HepG2 (cell line): ENCODE data around the gene ZGRF1. TPM values are rescaled to one million over a fixed set of nuclear protein-coding genes. Genes with fewer than 3 reads are reported as not detected.

Experiments used
- ATAC-seq: fragments of 200-7000 bp; cut with Tn5 transposase; 3 replicates; pipeline ENCODE4 v1.9.1; 2020; ENCODE audit warnings: mild to moderate bottlenecking, moderate library complexity
- BruUV-seq: library from RNA; stranded (reverse); fragments of 400-500 nt; replicated peaks from 2 replicates; lab custom pipeline; 2021; lab: Mats Ljungman, UMichigan
- CTCF ChIA-PET: fragments of 300-600 bp; formaldehyde crosslinking; extraction: SDS; loops from one replicate; lab custom pipeline; 2021; ENCODE audit warnings: low total read pairs, inconsistent platforms, low intra/inter-chr PET ratio; lab: Yijun Ruan, JAX
- POLR2A ChIA-PET: fragments of 350-600 bp; sonication (Branson Sonifier 250); formaldehyde crosslinking; loops from one replicate; lab custom pipeline; 2020; ENCODE audit warnings: antibody characterized with exemption, inconsistent platforms; lab: Yijun Ruan, JAX
- DNase-seq: peaks from one replicate; pipeline ENCODE4 v3.0.0-alpha.2; 2015; ENCODE audit warnings: low spot score
- FAIRE-seq: peaks from 3 replicates; lab custom pipeline; 2011; peaks lifted over from hg19 to GRCh38; lab: Jason Lieb, UNC
- H2AFZ ChIP-seq: one replicate; pipeline ENCODE4 v1.6.1; 2011; ENCODE audit warnings: low read length, inconsistent platforms
- H3K27ac ChIP-seq: fragments of 300-600 bp; 3 replicates; pipeline ENCODE4 v1.8.0; 2011; ENCODE audit warnings: mixed run types, mild to moderate bottlenecking, mixed read lengths, low read length, inconsistent platforms; ENCODE audit not compliant: insufficient read depth; ENCODE audit errors: extremely low read length
- H3K27me3 ChIP-seq, 2 experiments: fragments of 200-600 bp in 1 of 2; 2 replicates in 1 of 2; 3 replicates in 1 of 2; pipeline versions ENCODE4 v1.6.0 to v1.8.0; 2011; ENCODE audit warnings: low read length in 2 of 2, mild to moderate bottlenecking in 2 of 2, moderate library complexity in 2 of 2, inconsistent platforms in 1 of 2; ENCODE audit not compliant: insufficient read depth in 2 of 2, control insufficient read depth in 1 of 2
- H3K36me3 ChIP-seq, 2 experiments: fragments of 200-600 bp in 1 of 2; replicated peaks in 1 of 2; 2 replicates in 1 of 2; 3 replicates in 1 of 2; pipeline versions ENCODE4 v1.5.1 to v1.8.0; 2011; ENCODE audit warnings: low read length in 2 of 2, inconsistent platforms in 1 of 2; ENCODE audit not compliant: insufficient read depth in 2 of 2, control insufficient read depth in 1 of 2
- H3K4me1 ChIP-seq: 2 replicates; pipeline ENCODE4 v1.5.1; 2012; ENCODE audit warnings: low read length, inconsistent platforms; ENCODE audit not compliant: insufficient read depth
- H3K4me2 ChIP-seq: 2 replicates; pipeline ENCODE4 v1.6.0; 2011; ENCODE audit warnings: low read depth, low read length, inconsistent platforms
- H3K4me3 ChIP-seq, 3 experiments: fragments of 200-600 bp in 1 of 3; sonication (generic), shearing (Covaris generic) in 1 of 3; replicated peaks in 1 of 3; 2 replicates each; pipeline ENCODE4 v1.5.1; 2011 to 2016; ENCODE audit warnings: low read length in 3 of 3, inconsistent platforms in 2 of 3, low read depth in 2 of 3, mild to moderate bottlenecking in 2 of 3, control low read depth in 1 of 3, mixed read lengths in 1 of 3; ENCODE audit not compliant: insufficient read depth in 1 of 3
- H3K79me2 ChIP-seq: one replicate; pipeline ENCODE4 v1.6.1; 2011; ENCODE audit warnings: low read length, inconsistent platforms; ENCODE audit not compliant: insufficient read depth
- H3K9ac ChIP-seq: 2 replicates; pipeline ENCODE4 v1.6.0; 2011; ENCODE audit warnings: mild to moderate bottlenecking, low read depth, low read length, inconsistent platforms; ENCODE audit not compliant: insufficient read depth
- H3K9me3 ChIP-seq: 2 replicates; pipeline ENCODE4 v1.5.1; 2012; ENCODE audit warnings: mild to moderate bottlenecking, low read length
- H4K20me1 ChIP-seq: 2 replicates; pipeline ENCODE4 v1.6.0; 2011; ENCODE audit warnings: inconsistent platforms, mild to moderate bottlenecking, low read length, moderate library complexity; ENCODE audit not compliant: insufficient read depth
- ARHGAP35 ChIP-seq: sonication (generic); formaldehyde crosslinking; IDR thresholded peaks from 2 replicates; pipeline ENCODE4 v1.9.0; 2022; ENCODE audit warnings: mild to moderate bottlenecking, inconsistent platforms, moderate library complexity, missing genetic modification reagents, borderline replicate concordance
- ASH2L ChIP-seq: fragments of 300-600, 200-600 bp; sonication (generic); IDR thresholded peaks from 2 replicates; pipeline ENCODE4 v1.7.0; 2017; ENCODE audit warnings: low read depth, mild to moderate bottlenecking, moderate library complexity, mixed read lengths, low read length; ENCODE audit not compliant: insufficient read length
- BCLAF1 ChIP-seq: fragments of 450-650 bp; IDR thresholded peaks from 2 replicates; pipeline ENCODE4 v1.6.1; 2017; ENCODE audit warnings: mild to moderate bottlenecking
- ETS1 ChIP-seq: sonication (generic); formaldehyde crosslinking; IDR thresholded peaks from 2 replicates; pipeline ENCODE4 v1.4.0; 2020; ENCODE audit warnings: missing genetic modification reagents
- FOSL2 ChIP-seq: sonication (generic); formaldehyde crosslinking; IDR thresholded peaks from 2 replicates; pipeline ENCODE4 v1.4.0; 2020; ENCODE audit warnings: missing genetic modification reagents
- GFI1 ChIP-seq: sonication (generic); formaldehyde crosslinking; IDR thresholded peaks from 2 replicates; pipeline ENCODE4 v1.5.0; 2020; ENCODE audit warnings: missing genetic modification reagents, mild to moderate bottlenecking, borderline replicate concordance
- NR2F2 ChIP-seq: IDR thresholded peaks from 2 replicates; pipeline ENCODE4 v1.6.1; 2012; ENCODE audit warnings: low read depth, inconsistent platforms, borderline replicate concordance
- PAX8 ChIP-seq: sonication (generic); formaldehyde crosslinking; IDR thresholded peaks from 2 replicates; pipeline ENCODE4 v1.8.0; 2022; ENCODE audit warnings: mild to moderate bottlenecking, missing genetic modification reagents, borderline replicate concordance
- POLR2AphosphoS5 ChIP-seq: IDR thresholded peaks from 2 replicates; pipeline ENCODE4 v1.6.1; 2012; ENCODE audit warnings: low read depth, low read length
- RFX3 ChIP-seq: IDR thresholded peaks from 2 replicates; pipeline ENCODE4 v1.6.1; 2016; ENCODE audit warnings: missing biosample characterization, missing genetic modification reagents
- SNAPC2 ChIP-seq: sonication (generic); formaldehyde crosslinking; IDR thresholded peaks from 2 replicates; pipeline ENCODE4 v1.8.1; 2022; ENCODE audit warnings: mild to moderate bottlenecking, missing genetic modification reagents
- TCF12 ChIP-seq, 2 experiments: fragments of 450-650 bp in 1 of 2; sonication (generic) in 1 of 2; formaldehyde crosslinking in 1 of 2; IDR thresholded peaks; 2 replicates each; pipeline versions ENCODE4 v1.6.1 to v1.8.0; 2017 to 2022; ENCODE audit warnings: antibody characterized with exemption in 1 of 2, mild to moderate bottlenecking in 1 of 2, missing genetic modification reagents in 1 of 2, moderate library complexity in 1 of 2
- XRCC5 ChIP-seq: fragments of 200-400 bp; formaldehyde crosslinking; optimal IDR thresholded peaks from 2 replicates; pipeline ENCODE3; 2017; ENCODE audit warnings: mild to moderate bottlenecking, low read length
- ZNF7 ChIP-seq: IDR thresholded peaks from 2 replicates; pipeline ENCODE4 v1.6.1; 2016; ENCODE audit warnings: missing biosample characterization, missing genetic modification reagents
- WGBS: methylation state at CpG from one replicate; pipeline ENCODE4 v1.1.6; 2017; ENCODE audit warnings: low lambda C conversion rate; 5-methylcytosine and 5-hydroxymethylcytosine counted together
- in situ Hi-C: cut with HindIII; loops from 2 replicates; pipeline ENCODE4 v1.10.0; 2017; ENCODE audit warnings: low pct_unique_long_range_greater_than_20kb; ENCODE audit not compliant: extremely low pct_ligation_motif_present
- intact Hi-C: fragments of 100-400 bp; cut with micrococcal nuclease; formaldehyde crosslinking; loops from one replicate; pipeline ENCODE4 v1.10.0; 2022; ENCODE audit not compliant: unreplicated experiment
- polyA plus RNA-seq, 8 experiments: library from polyadenylated mRNA; depleted of rRNA in 3 of 8; stranded (reverse) in 7 of 8; unstranded in 1 of 8; fragments of >200 nt; fragmentation: Illumina TruSeq in 4 of 8; extraction: Trizol in 4 of 8; gene quantifications; 2 replicates each; pipeline versions ENCODE4 v1.2.1 to v1.2.3, GENCODE V29; 2011 to 2016; ENCODE audit warnings: low read depth in 4 of 8, missing spikeins in 1 of 8, mixed read lengths in 1 of 8; ENCODE audit not compliant: insufficient read depth in 1 of 8
- total RNA-seq, 5 experiments: library from RNA; depleted of rRNA; stranded (reverse); fragments of >200 nt; fragmentation: Illumina TruSeq; extraction: Trizol; gene quantifications; 2 replicates each; pipeline ENCODE4 v1.2.3, GENCODE V29; 2016; ENCODE audit warnings: low read depth in 1 of 5

Gene ZGRF1
- total and polyA plus RNA-seq, 2 of the 13 experiments (the other 11 are each of a cell fraction or from before 2014, with no cell fraction given), result 8.6 to 15.9 TPM

GRCh38 chr4:112593438-112594133, 43.1 kb downstream of the ZGRF1 start:
- Histone ChIP-seq H3K4me3 (no peak overlapping the region), H2AFZ (no peak overlapping the region), H3K27me3 (no peaks in the 10 kb centered on the region), H3K4me1 (no peaks in the 10 kb centered on the region), H3K36me3 (no peaks in the 10 kb centered on the region), H3K9ac (no peak overlapping the region), H3K27ac (no peak overlapping the region), H3K4me2 (no peak overlapping the region), H3K9me3 (no peaks in the 10 kb centered on the region), H3K79me2 (no peaks in the 10 kb centered on the region), H4K20me1 (no peaks in the 10 kb centered on the region)
- BruUV-seq, result no TSS peak
- in situ Hi-C loops, result no loop called here
- intact Hi-C loops, result no loop called here
- no peak for DNase-seq
- ChIA-PET CTCF (no interaction called here), POLR2A (no interaction called here)
- TF ChIP-seq ZNF7 (no peak), SNAPC2 (CRISPR knock-in tag) (no peak), ASH2L (no peak), TCF12 (IDR thresholded peaks at IDR 0.05) (no peak), TCF12 (CRISPR knock-in tag; IDR thresholded peaks at IDR 0.05) (no peak), FOSL2 (CRISPR knock-in tag) (no peak), BCLAF1 (no peak), ARHGAP35 (CRISPR knock-in tag) (no peak), ETS1 (CRISPR knock-in tag) (no peak), RFX3 (CRISPR knock-in tag) (no peak), POLR2AphosphoS5 (no peak), PAX8 (CRISPR knock-in tag) (no peak), NR2F2 (no peak), XRCC5 (no peak), GFI1 (CRISPR knock-in tag) (no peak)
- 97% methylated on average over 5 of the region's 5 CpGs for WGBS
- no peak for ATAC-seq
- FAIRE-seq, result no peak
